ENCODE results near the gene EMILIN2. TPM values are rescaled to one million over a fixed set of nuclear protein-coding genes. Genes with fewer than 3 reads are reported as not detected.

The EMILIN2 gene
- total RNA-seq (2011; cell fraction: chromatin; rRNA removed; ENCODE audit: low replicate concordance), result 0.76 and 1.1 TPM in 2 replicates
- total RNA-seq (2011; cell fraction: nucleolus; rRNA removed), result 0.79 and 0.83 TPM in 2 replicates
- total RNA-seq (2011; cell fraction: nucleoplasm; rRNA removed), result 0.69 and 0.88 TPM in 2 replicates
- total RNA-seq (2014; rRNA removed), result 0.32 and 0.37 TPM in 2 replicates
- 0.11 and 0.16 TPM in 2 replicates for total RNA-seq (2014; rRNA removed; fragmentation: Illumina TruSeq; extraction: Trizol)
- 0.07 and 0.11 TPM in 2 replicates for total RNA-seq (2015; rRNA removed; fragmentation: Illumina TruSeq; extraction: Trizol)
- total RNA-seq (2021), result 0.34 and 0.40 TPM in 2 replicates
- polyA plus RNA-seq (2011; rRNA removed), result 0.25 and 0.35 TPM in 2 replicates
- 0.44 and 0.69 TPM in 2 replicates for polyA plus RNA-seq (2011; cell fraction: cytosol; rRNA removed)
- polyA plus RNA-seq (2011; cell fraction: nucleus; rRNA removed), result 0.43 and 0.48 TPM in 2 replicates
- polyA plus RNA-seq (2012), result 0.21 and 0.26 TPM in 2 replicates
- 0.19 and 0.24 TPM in 2 replicates for polyA plus RNA-seq (2014; fragmentation: Illumina TruSeq; extraction: Trizol)
- polyA plus RNA-seq (2014; fragmentation: Nextera tagmentation; extraction: Ambion mirVana), result under 1 TPM; 0.01 to 0.03 TPM
- polyA plus RNA-seq (2014; rRNA removed), result 0.20 and 0.40 TPM in 2 replicates
- 0.63 and 1.0 TPM in 2 replicates for polyA minus RNA-seq (2011; rRNA and poly(A)+ RNA removed)
- 0.38 and 0.91 TPM in 2 replicates for polyA minus RNA-seq (2011; cell fraction: cytosol; rRNA and poly(A)+ RNA removed)
- 0.13 and 0.78 TPM in 2 replicates for polyA minus RNA-seq (2011; cell fraction: nucleus; rRNA and poly(A)+ RNA removed)
- Bru-seq, nascent RNA, result percentile 30 among the genes with signal in this experiment
- percentile 43 among the genes with signal in this experiment for BruChase-seq, experiment 1, labeled RNA remaining after a 2-hour chase
- percentile 33 among the genes with signal in this experiment for BruChase-seq, experiment 2, labeled RNA remaining after a 6-hour chase
- long read RNA-seq, experiment 1, full-length matches to known transcripts, result 4 of 9 reads
- long read RNA-seq, experiment 1, partial matches to known transcripts, result 3 of 9 reads
- long read RNA-seq, experiment 1, other reads (novel, unspliced or antisense), result 2 of 9 reads
- long read RNA-seq, experiment 2, full-length matches to known transcripts, result 2 of 3 reads
- long read RNA-seq, experiment 2, partial matches to known transcripts, result 0 of 3 reads
- long read RNA-seq, experiment 2, other reads (novel, unspliced or antisense), result 1 of 3 reads
- long read RNA-seq, experiment 3, result 0 reads

- Histone ChIP-seq H3K4me3 (peak within 1 kb of the TSS; percentile 23), H3K9me3 (replicated peaks; ENCODE audit: control insufficient read depth, insufficient read depth, low read depth, low read length) (no peaks in the 10 kb centered on the region), H3K27me3 (ENCODE audit: control insufficient read depth in 2 of 2, insufficient read depth in 2 of 2, low read length in 2 of 2) (peaks cover 27 to 32% of the 10 kb centered on the region in 2 experiments), H3K9me1 (ENCODE audit: control insufficient read depth, insufficient read depth, low read length) (no peaks in the 10 kb centered on the region), H3K27ac (ENCODE audit: extremely low read depth, low read depth, low read length) (no peak within 1 kb of the TSS), H3K9ac (ENCODE audit: insufficient read depth in 1 of 2, low read depth in 2 of 2, low read length in 2 of 2) (peak within 1 kb of the TSS; percentile 12 to 84; a peak in 3 of 4 replicates), H3K79me2 (ENCODE audit: control insufficient read depth, insufficient read depth, low read length) (no peaks in the 10 kb centered on the region), H3K4me1 (replicated peaks in 1 of 2; ENCODE audit: control insufficient read depth in 2 of 2, insufficient read depth in 2 of 2, low read length in 2 of 2) (peaks cover 24 to 31% of the 10 kb centered on the region in 2 experiments), H4K20me1 (replicated peaks; ENCODE audit: control insufficient read depth, insufficient read depth, low read length) (no peaks in the 10 kb centered on the region; the same call in 1 of the 2 replicates), H2AFZ (ENCODE audit: low read depth, low read length) (peak within 1 kb of the TSS; percentile 85), H3K36me3 (ENCODE audit: control insufficient read depth, insufficient read depth, low read length) (no peaks in the 10 kb centered on the region), H3K4me2 (ENCODE audit: insufficient read depth, low read length) (peak within 1 kb of the TSS; percentile 66)
- FAIRE-seq (no peak), ATAC-seq (peak; percentile 36), DNase-seq (ENCODE audit: extremely low read depth in 1 of 4, low spot score in 3 of 4) (peak; percentile 47 to 72 (median 64))
- 1% methylated on average over 62 of the region's 80 CpGs for WGBS (ENCODE audit: insufficient coverage, low coverage, missing lambda C conversion rate)
- intact Hi-C loops (cut with micrococcal nuclease), result no loop called here
- ChIA-PET CTCF (ENCODE audit: low intra/inter-chr PET ratio) (no interaction called here), POLR2A (interaction anchor here (1.8 kb wide), 1 partner anchor 18 kb away, joined by 4 read pairs; no protein-coding TSS in a partner anchor)
- in situ Hi-C loops (cut with MboI), result no loop called here
- no TSS peak for BruUV-seq (replicated peaks)
- TF ChIP-seq, protein P1, sequence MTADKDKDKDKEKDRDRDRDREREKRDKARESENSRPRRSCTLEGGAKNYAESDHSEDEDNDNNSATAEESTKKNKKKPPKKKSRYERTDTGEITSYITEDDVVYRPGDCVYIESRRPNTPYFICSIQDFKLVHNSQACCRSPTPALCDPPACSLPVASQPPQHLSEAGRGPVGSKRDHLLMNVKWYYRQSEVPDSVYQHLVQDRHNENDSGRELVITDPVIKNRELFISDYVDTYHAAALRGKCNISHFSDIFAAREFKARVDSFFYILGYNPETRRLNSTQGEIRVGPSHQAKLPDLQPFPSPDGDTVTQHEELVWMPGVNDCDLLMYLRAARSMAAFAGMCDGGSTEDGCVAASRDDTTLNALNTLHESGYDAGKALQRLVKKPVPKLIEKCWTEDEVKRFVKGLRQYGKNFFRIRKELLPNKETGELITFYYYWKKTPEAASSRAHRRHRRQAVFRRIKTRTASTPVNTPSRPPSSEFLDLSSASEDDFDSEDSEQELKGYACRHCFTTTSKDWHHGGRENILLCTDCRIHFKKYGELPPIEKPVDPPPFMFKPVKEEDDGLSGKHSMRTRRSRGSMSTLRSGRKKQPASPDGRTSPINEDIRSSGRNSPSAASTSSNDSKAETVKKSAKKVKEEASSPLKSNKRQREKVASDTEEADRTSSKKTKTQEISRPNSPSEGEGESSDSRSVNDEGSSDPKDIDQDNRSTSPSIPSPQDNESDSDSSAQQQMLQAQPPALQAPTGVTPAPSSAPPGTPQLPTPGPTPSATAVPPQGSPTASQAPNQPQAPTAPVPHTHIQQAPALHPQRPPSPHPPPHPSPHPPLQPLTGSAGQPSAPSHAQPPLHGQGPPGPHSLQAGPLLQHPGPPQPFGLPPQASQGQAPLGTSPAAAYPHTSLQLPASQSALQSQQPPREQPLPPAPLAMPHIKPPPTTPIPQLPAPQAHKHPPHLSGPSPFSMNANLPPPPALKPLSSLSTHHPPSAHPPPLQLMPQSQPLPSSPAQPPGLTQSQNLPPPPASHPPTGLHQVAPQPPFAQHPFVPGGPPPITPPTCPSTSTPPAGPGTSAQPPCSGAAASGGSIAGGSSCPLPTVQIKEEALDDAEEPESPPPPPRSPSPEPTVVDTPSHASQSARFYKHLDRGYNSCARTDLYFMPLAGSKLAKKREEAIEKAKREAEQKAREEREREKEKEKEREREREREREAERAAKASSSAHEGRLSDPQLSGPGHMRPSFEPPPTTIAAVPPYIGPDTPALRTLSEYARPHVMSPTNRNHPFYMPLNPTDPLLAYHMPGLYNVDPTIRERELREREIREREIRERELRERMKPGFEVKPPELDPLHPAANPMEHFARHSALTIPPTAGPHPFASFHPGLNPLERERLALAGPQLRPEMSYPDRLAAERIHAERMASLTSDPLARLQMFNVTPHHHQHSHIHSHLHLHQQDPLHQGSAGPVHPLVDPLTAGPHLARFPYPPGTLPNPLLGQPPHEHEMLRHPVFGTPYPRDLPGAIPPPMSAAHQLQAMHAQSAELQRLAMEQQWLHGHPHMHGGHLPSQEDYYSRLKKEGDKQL (CRISPR knock-in tag; IDR thresholded peaks at IDR 0.05; ENCODE audit: borderline replicate concordance), result no peak
- TF ChIP-seq, protein P2, sequence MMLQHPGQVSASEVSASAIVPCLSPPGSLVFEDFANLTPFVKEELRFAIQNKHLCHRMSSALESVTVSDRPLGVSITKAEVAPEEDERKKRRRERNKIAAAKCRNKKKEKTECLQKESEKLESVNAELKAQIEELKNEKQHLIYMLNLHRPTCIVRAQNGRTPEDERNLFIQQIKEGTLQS (IDR thresholded peaks at IDR 0.05), result peak; percentile 60
- TF ChIP-seq, protein P2 (CRISPR knock-in tag; conservative IDR thresholded peaks at IDR 0.05), result no peak
- TF ChIP-seq NCOA6 (IDR thresholded peaks at IDR 0.05) (peak; percentile 69), MEF2A (IDR thresholded peaks at IDR 0.05; ENCODE audit: control insufficient read depth, low read depth, low read length) (no peak), ATF1 (CRISPR knock-in tag; IDR thresholded peaks at IDR 0.05) (no peak), ATF1 (tag; IDR thresholded peaks at IDR 0.05) (no peak), NFIC (IDR thresholded peaks at IDR 0.05) (peak; percentile 38)
- TF ChIP-seq, protein P3, sequence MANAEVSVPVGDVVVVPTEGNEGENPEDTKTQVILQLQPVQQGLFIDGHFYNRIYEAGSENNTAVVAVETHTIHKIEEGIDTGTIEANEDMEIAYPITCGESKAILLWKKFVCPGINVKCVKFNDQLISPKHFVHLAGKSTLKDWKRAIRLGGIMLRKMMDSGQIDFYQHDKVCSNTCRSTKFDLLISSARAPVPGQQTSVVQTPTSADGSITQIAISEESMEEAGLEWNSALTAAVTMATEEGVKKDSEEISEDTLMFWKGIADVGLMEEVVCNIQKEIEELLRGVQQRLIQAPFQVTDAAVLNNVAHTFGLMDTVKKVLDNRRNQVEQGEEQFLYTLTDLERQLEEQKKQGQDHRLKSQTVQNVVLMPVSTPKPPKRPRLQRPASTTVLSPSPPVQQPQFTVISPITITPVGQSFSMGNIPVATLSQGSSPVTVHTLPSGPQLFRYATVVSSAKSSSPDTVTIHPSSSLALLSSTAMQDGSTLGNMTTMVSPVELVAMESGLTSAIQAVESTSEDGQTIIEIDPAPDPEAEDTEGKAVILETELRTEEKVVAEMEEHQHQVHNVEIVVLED (CRISPR knock-in tag; IDR thresholded peaks at IDR 0.05), result no peak
These were observed at the start of gene EMILIN2 for GRCh38 chr18:2846636-2847316. Gene EMILIN2, plus strand, starts transcription at chr18:2847006. Its CDS starts 183 bp downstream, at chr18:2847189.
